Esophagus squamous epithelium (tissue), 5 donors: ENCODE data around the gene THAP4. TPM values are rescaled to one million over a fixed set of nuclear protein-coding genes. Genes with fewer than 3 reads are reported as not detected.

Source experiments
- DNase-seq: peaks from one replicate; lab custom pipeline; 2025; lab: John Stamatoyannopoulos, UW
- H3K27ac ChIP-seq, 4 donors: fragments of 200-600 bp; sonication (generic); one replicate each; pipeline ENCODE4 v1.5.1; 2016 to 2019; ENCODE audit warnings: mild to moderate bottlenecking in 1 of 4
- H3K27me3 ChIP-seq, 4 donors: fragments of 200-600 bp; sonication (generic); 1 replicate in 3 of 4; 2 replicates in 1 of 4; pipeline versions ENCODE4 v1.5.1 to v1.6.0; 2017 to 2021; ENCODE audit warnings: antibody characterized with exemption in 1 of 4
- H3K36me3 ChIP-seq, 3 donors: fragments of 200-600 bp; sonication (generic); one replicate each; pipeline ENCODE4 v1.5.1; 2016 to 2019
- H3K4me1 ChIP-seq, 3 donors: fragments of 200-600 bp; sonication (generic); one replicate each; pipeline ENCODE4 v1.5.1; 2017 to 2019
- H3K4me3 ChIP-seq, 4 donors: fragments of 200-600 bp; sonication (generic); 1 replicate in 3 of 4; 2 replicates in 1 of 4; pipeline ENCODE4 v1.5.1; 2016 to 2019; ENCODE audit warnings: mild to moderate bottlenecking in 2 of 4, moderate library complexity in 1 of 4
- H3K9me3 ChIP-seq, 3 donors: fragments of 200-600 bp; sonication (generic); one replicate each; pipeline ENCODE4 v1.5.1; 2016 to 2019
- POLR2A ChIP-seq, 4 donors: fragments of 450-650 bp; IDR thresholded peaks; one replicate each; pipeline ENCODE4 v1.6.1; 2017; ENCODE audit warnings: antibody characterized with exemption in 4 of 4, mild to moderate bottlenecking in 4 of 4, moderate library complexity in 3 of 4
- WGBS, 2 donors: methylation state at CpG; one replicate each; pipeline ENCODE4 v1.1.5; 2018; 5-methylcytosine and 5-hydroxymethylcytosine counted together
- intact Hi-C: fragments of 100-400 bp; cut with DNase I; formaldehyde crosslinking; loops from one replicate; pipeline ENCODE4 v1.15.0; 2022
- total RNA-seq, 4 donors: library from RNA; depleted of rRNA; stranded (reverse); fragments of >200 nt; gene quantifications; one replicate each; pipeline ENCODE4 v1.1.0, GENCODE V29; 2016
- TF ChIP-seq, protein P1 (sequence below), 6 experiments: fragments of 450-650 bp in 4 of 6; fragments of 200-600 bp in 2 of 6; sonication (generic) in 2 of 6; IDR thresholded peaks; one replicate each; pipeline ENCODE4 v1.5.1; 2016 to 2019; ENCODE audit warnings: antibody characterized with exemption in 6 of 6, mild to moderate bottlenecking in 4 of 6, moderate library complexity in 4 of 6
- donor health status: DM: yes; HTN: yes; CAD: no.

Gene THAP4
- total RNA-seq, 4 donors from 2014 or later: 40.7 to 53.2 (median 46.4) TPM

DNA sequence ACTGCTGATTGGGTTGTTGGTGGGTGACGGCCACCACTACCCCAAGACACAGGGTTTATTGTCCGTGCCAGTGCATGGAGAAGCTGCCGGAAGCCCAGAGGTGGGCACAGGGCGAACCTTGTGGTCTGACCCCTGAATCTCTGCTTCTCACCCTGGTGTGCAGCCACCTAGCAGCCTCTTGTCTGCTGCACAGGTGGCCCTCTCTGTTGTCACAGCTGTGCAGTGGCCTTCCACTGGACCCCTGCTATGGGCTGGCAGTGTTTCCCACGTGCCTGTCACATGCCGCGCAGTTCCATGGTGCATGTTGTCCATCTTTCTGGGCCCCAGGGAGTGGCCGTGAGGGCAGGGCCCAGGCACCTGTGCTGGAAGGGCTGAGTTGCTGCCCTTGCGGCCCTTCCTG is 15.8 kb upstream of the THAP4 start:
- TF ChIP-seq POLR2A (IDR thresholded peaks at IDR 0.05): no peak
- TF ChIP-seq, protein P1, sequence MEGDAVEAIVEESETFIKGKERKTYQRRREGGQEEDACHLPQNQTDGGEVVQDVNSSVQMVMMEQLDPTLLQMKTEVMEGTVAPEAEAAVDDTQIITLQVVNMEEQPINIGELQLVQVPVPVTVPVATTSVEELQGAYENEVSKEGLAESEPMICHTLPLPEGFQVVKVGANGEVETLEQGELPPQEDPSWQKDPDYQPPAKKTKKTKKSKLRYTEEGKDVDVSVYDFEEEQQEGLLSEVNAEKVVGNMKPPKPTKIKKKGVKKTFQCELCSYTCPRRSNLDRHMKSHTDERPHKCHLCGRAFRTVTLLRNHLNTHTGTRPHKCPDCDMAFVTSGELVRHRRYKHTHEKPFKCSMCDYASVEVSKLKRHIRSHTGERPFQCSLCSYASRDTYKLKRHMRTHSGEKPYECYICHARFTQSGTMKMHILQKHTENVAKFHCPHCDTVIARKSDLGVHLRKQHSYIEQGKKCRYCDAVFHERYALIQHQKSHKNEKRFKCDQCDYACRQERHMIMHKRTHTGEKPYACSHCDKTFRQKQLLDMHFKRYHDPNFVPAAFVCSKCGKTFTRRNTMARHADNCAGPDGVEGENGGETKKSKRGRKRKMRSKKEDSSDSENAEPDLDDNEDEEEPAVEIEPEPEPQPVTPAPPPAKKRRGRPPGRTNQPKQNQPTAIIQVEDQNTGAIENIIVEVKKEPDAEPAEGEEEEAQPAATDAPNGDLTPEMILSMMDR (IDR thresholded peaks at IDR 0.05): no peak
- WGBS, 2 donors: 89 to 90% methylated on average over 5 to 6 of the region's 9 CpGs
- intact Hi-C loops: no loop called here
- DNase-seq: no peak
- Histone ChIP-seq H3K4me3 (no peak overlapping the region), H3K4me1 (peaks cover 0 to 20% (median 0%) of the 10 kb centered on the region in 3 donors), H3K9me3 (no peaks in the 10 kb centered on the region), H3K36me3 (peaks cover 17 to 78% (median 36%) of the 10 kb centered on the region in 3 donors), H3K27ac (no peak overlapping the region), H3K27me3 (no peaks in the 10 kb centered on the region)

DNA sequence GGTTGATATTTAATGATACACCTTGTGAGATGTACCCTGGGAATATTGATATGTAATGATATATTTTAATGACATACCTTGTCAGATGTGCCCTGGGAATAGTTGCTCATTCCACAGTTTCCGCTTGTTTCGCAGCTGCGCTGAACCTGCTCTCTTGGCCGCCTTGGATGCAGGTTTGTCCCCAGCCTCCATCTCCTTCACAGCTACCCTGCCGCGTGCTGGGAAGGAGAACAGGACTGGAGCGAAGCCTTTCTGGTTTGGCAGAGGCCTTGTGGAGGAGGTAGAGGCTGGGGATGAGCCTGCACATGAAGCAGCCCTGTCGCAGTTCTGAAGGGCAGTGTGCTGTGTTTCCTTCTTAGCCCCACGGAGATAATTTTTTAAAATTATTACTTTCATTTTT is 15.2 kb upstream of the THAP4 start:
- intact Hi-C loops: no loop called here
- Histone ChIP-seq H3K36me3 (peaks cover 17 to 72% (median 36%) of the 10 kb centered on the region in 3 donors), H3K27me3 (no peaks in the 10 kb centered on the region), H3K9me3 (no peaks in the 10 kb centered on the region), H3K4me3 (no peak overlapping the region), H3K4me1 (peaks cover 0 to 21% (median 0%) of the 10 kb centered on the region in 3 donors), H3K27ac (no peak overlapping the region)
- TF ChIP-seq, protein P1 (IDR thresholded peaks at IDR 0.05): no peak
- TF ChIP-seq POLR2A (IDR thresholded peaks at IDR 0.05): no peak
- DNase-seq: no peak
- 95% methylated on average over 6 to 9 of the region's 9 CpGs for WGBS, 2 donors

DNA sequence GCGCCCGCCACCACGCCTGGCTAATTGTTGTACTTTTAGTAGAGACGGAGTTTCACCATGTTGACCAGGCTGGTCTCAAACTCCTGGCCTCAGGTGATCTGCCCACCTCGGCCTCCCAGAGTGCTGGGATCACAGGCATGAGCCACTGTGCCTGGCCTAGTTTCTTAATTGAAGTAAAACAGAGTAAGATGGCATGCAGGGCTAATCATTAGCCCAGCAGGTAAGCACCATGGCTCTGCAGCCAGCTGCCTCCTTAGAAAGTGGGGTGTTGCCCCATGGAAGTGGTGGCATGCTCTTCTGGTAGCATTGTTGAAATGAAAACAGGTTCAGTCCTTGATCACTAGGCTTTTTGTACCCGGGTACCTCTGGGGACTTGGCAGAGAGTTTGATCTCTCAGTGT is 13.0 kb upstream of the THAP4 start:
- 40 to 100% methylated on average over 1 to 4 of the region's 6 CpGs for WGBS, 2 donors

DNA sequence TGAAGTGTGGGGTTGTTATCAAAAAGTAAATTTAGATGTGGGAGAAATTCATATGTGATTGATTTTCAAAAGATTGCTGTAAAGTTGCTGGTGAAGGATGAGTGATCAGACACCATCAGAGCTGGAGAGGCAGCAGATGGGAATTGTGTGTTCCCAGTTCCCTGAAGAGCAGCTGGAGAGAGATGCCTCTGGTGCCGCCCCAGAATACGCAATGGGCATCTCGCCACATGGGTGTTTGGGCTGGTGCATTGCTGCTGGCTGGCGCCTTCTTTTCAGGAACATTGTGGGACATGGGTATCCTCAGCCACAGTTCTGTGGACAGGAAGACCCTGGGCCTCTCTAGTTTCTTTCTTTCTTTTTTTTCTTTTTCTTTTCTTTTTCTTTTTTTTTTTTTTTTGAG is 12.4 kb upstream of the THAP4 start:
- no peak overlapping the region for H3K27ac ChIP-seq
- H3K36me3 ChIP-seq: peaks cover 0 to 57% (median 20%) of the 10 kb centered on the region in 3 donors
- no peaks in the 10 kb centered on the region for H3K27me3 ChIP-seq
- TF ChIP-seq, protein P1 (IDR thresholded peaks at IDR 0.05): no peak
- no peak for TF ChIP-seq POLR2A (IDR thresholded peaks at IDR 0.05)
- no peak overlapping the region for H3K4me3 ChIP-seq
- H3K9me3 ChIP-seq: no peaks in the 10 kb centered on the region
- intact Hi-C loops: no loop called here
- DNase-seq: no peak
- H3K4me1 ChIP-seq: peaks cover 0 to 26% (median 0%) of the 10 kb centered on the region in 3 donors
- WGBS, 2 donors: 73 to 81% methylated on average over 4 of the region's 4 CpGs

More for the DNA sequence above, 13.0 kb upstream of the THAP4 start:
- Histone ChIP-seq H3K9me3 (no peaks in the 10 kb centered on the region), H3K27ac (no peak overlapping the region), H3K4me3 (no peak overlapping the region), H3K4me1 (peaks cover 0 to 26% (median 0%) of the 10 kb centered on the region in 3 donors), H3K36me3 (peaks cover 5 to 63% (median 25%) of the 10 kb centered on the region in 3 donors), H3K27me3 (no peaks in the 10 kb centered on the region)
- DNase-seq: no peak
- TF ChIP-seq POLR2A (IDR thresholded peaks at IDR 0.05): no peak
- TF ChIP-seq, protein P1 (IDR thresholded peaks at IDR 0.05): no peak
- intact Hi-C loops: no loop called here

DNA sequence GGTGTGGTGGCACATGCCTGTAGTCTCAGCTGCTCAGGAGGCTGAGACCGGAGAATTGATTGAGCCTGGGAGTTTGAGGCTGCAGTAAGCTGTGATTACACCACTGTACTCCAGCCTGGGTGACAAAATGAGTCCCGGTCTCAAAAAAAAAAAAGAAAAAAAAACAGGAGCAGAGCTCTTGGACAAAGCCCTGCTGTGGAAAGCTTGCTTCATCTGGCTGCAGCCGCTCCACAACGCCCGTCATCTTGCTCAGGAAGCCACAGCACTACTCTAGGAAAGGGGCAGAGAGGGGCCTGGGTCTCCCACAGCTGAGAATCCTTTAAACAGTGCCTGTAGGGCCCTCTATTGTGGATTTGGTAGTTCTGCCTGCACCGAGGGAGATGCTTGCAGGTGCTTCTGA is 11.5 kb upstream of the THAP4 start:
- Histone ChIP-seq H3K4me1 (peaks cover 0 to 26% (median 0%) of the 10 kb centered on the region in 3 donors), H3K36me3 (peaks cover 0 to 54% (median 17%) of the 10 kb centered on the region in 3 donors), H3K27ac (no peak overlapping the region), H3K27me3 (no peaks in the 10 kb centered on the region), H3K9me3 (no peaks in the 10 kb centered on the region), H3K4me3 (no peak overlapping the region)
- intact Hi-C loops: no loop called here
- 69 to 77% methylated on average over 6 of the region's 6 CpGs for WGBS, 2 donors
- DNase-seq: no peak
- TF ChIP-seq POLR2A (IDR thresholded peaks at IDR 0.05): no peak
- TF ChIP-seq, protein P1 (IDR thresholded peaks at IDR 0.05): no peak
